ENCODE measurements around the gene CCL22. TPM values are rescaled to one million over a fixed set of nuclear protein-coding genes. Genes with fewer than 3 reads are reported as not detected.

The CCL22 gene
- total RNA-seq, 1 experiment from 2014 or later: 0.66 TPM

GRCh38 chr16:57391300-57391699 lies 32.7 kb downstream of the CCL22 start:
- ChIA-PET RAD21 (ENCODE audit: low non-redundant PET in 1 of 2, low total read pairs in 2 of 2, uncharacterized antibody in 2 of 2, unreplicated experiment in 2 of 2) (no interaction called here), CTCF (interaction anchor here (0.7 to 1.0 kb wide), 2 partner anchors 74 to 478 kb away, joined by 3 read pairs; no protein-coding TSS in a partner anchor), POLR2A (interaction anchor here (0.7 kb wide), 1 partner anchor 402 kb away, joined by 3 read pairs; no protein-coding TSS in a partner anchor)
- no peaks in the 10 kb centered on the region for H4K20me1 ChIP-seq (ENCODE audit: insufficient read depth)
- DNase-seq (ENCODE audit: low read depth, low spot score) (no peak), ATAC-seq (no peak)
- no peaks in the 10 kb centered on the region for H3K4me1 ChIP-seq (ENCODE audit: control insufficient read depth in 1 of 2, insufficient read depth in 2 of 2, low read length in 2 of 2)
- no peaks in the 10 kb centered on the region for H3K9me3 ChIP-seq (ENCODE audit: control insufficient read depth in 1 of 2, insufficient read depth in 1 of 2, low read depth in 1 of 2, low read length in 2 of 2)
- H3K36me3 ChIP-seq (ENCODE audit: control insufficient read depth in 1 of 2, insufficient read depth in 2 of 2, low read length in 2 of 2): no peaks in the 10 kb centered on the region
- H3K4me3 ChIP-seq (replicated peaks in 1 of 2; ENCODE audit: low read depth in 1 of 2, low read length in 2 of 2): no peak overlapping the region
- 0 out of 2 replicates have a peak, but pooled peaks cover 3% of the 10 kb centered on the region for H3K27me3 ChIP-seq (ENCODE audit: insufficient read depth, low read length)
- H3K4me2 ChIP-seq (ENCODE audit: low read length): no peak overlapping the region
- intact Hi-C loops (cut with micrococcal nuclease): no loop called here
- no peaks in the 10 kb centered on the region for H3K79me2 ChIP-seq (ENCODE audit: insufficient read depth, low read length)
- H3K9ac ChIP-seq (ENCODE audit: low read length): no peak overlapping the region
- H2AFZ ChIP-seq (ENCODE audit: low read depth, low read length, poor library complexity, severe bottlenecking): no peak overlapping the region
- no peaks in the 10 kb centered on the region for H3K9me2 ChIP-seq (ENCODE audit: insufficient read depth)
- no TSS peak for BruUV-seq (replicated peaks)
- no peak for TF ChIP-seq SP1 (IDR thresholded peaks at IDR 0.05; ENCODE audit: low read depth)
- TF ChIP-seq POLR2A (IDR thresholded peaks at IDR 0.05; ENCODE audit: borderline replicate concordance, extremely low read depth, insufficient read depth, insufficient read length): no peak
- TF ChIP-seq ELF1 (IDR thresholded peaks at IDR 0.05; ENCODE audit: borderline replicate concordance, low read depth): no peak
- no peak for TF ChIP-seq SRF (IDR thresholded peaks at IDR 0.05; ENCODE audit: low read depth)
- no peak for TF ChIP-seq CEBPB (IDR thresholded peaks at IDR 0.05; ENCODE audit: low read depth)
- no peak for TF ChIP-seq SIN3A (IDR thresholded peaks at IDR 0.05; ENCODE audit: low read depth)
- no peak for TF ChIP-seq REST (IDR thresholded peaks at IDR 0.05; ENCODE audit: low read depth)
- no peak for TF ChIP-seq ZNF274 (IDR thresholded peaks at IDR 0.05; ENCODE audit: low read depth, low read length)
- no peak for TF ChIP-seq EZH2 (IDR thresholded peaks at IDR 0.05)
- no peak for TF ChIP-seq FOSL1 (IDR thresholded peaks at IDR 0.05; ENCODE audit: low read depth)
- TF ChIP-seq MAX (IDR thresholded peaks at IDR 0.05): no peak
- TF ChIP-seq YY1 (IDR thresholded peaks at IDR 0.05; ENCODE audit: extremely low read depth, insufficient replicate concordance, low read depth, low read length): no peak
- no peak for TF ChIP-seq TCF7L2 (IDR thresholded peaks at IDR 0.05; ENCODE audit: borderline replicate concordance, extremely low read depth, insufficient read depth, insufficient read length)
- no peak overlapping the region for H3K27ac ChIP-seq (ENCODE audit: low read depth, low read length)
